HG03342 (cell line): ENCODE measurements around the gene AKT1.

Experiments
- ATAC-seq: cut with Tn5 transposase; IDR thresholded peaks from one replicate; pipeline ENCODE4 v1.9.1; 2021; ENCODE audit warnings: mild to moderate bottlenecking, moderate library complexity; ENCODE audit not compliant: unreplicated experiment

Gene AKT1

DNA sequence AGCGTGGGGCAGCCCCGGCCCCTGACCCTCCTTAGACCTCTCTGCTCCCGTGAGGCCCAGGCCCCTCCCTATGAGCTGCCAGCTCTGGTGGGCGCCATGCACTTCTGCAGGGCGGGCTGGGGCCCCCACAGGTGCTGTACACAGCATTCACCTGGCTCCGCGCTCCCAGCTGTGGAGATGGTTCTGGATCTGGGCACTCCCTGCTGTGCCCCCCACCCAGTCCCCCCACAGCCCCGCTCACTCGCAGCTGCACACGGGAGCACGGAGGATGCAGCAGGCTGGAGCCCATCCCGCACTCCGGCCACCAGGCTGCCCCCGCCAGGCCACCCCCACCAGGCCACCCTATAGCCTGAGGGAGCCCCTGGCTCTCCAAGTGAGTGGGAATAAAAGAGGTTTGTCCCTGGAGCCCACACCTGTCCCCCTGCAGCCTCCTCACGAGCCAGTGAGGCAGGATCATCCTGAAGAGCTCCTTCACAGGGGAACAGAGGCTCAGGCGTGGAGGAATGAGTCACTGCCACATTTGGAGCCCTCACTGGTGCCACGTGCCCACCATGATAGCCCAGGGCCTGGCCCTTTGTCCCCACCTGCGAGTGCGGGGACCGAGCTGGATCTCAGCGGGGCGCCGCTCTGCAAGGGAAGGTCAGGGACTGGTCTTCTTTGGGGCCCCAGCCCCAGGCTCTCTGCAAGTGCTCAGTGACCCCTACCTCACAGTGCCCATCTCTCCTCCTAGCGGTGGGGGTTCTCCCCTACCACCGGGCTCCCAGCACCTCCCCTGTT is 69.6 kb downstream of the AKT1 start:
- ATAC-seq, result no peak

DNA sequence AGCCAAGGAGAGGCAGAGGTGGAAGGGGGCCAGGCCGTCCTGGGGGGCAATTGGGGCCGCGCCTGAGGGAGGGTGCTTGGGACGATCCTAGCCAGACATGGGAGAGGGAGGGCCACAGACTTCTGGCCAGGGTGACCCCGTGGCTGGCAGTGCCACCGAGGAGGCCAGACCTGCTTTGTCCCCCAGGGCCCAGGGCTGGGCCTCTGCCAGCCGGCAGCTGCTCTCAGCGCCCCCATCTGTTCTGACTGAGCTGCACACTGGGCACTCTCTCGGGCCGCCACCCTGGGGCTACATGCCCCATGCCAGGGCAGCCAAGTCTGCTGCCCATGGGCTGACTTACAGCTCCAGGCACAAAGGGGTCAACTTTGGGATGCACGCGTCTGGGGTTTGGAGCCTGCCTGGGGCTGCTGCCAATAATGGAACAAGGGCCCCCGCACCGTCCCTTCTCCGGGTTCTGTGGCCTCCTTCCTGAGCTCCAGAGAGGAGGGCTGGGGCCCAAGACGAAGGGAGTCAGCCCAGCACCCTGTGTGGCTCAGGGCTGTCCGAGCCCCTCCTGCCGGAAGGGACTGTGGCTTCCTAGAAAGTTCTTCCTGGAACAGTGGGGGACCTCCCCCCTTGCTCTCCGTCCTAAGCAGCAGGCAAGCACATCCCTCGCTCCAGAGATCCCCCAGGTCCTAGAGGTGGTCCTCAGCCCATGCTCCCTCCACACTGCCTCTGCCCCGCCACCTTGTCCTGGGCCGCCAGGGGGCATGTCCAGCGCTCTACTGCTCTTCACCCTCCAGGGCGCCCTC is 70.4 kb downstream of the AKT1 start:
- no peak for ATAC-seq

DNA sequence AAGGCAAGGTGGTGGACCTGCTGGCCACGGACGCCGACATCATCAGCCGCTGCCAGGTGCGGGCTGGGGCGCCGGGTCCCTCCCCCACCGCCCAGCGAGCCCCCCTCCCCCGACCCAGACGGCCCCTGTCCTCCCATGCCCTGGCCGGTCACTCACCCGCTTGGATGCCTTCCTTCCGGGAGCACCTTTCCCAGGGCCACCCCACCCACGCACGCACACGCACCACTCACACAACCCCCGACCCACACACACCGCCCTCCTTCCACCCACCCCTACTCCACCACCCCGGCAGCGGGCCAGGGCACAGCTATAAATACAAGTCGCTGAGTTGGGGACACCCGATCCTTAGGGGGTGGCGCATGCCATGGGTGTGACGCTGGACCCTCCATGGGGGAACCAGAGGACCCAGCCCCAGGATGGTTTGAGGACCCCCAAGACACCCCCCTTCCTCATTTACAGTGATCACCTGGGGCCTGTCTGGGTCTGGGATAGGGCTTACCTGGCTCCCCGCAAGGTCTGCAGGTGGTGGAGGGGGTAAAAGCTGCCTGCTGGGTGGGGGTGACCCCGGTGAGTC is 71.1 kb downstream of the AKT1 start:
- no peak for ATAC-seq

DNA sequence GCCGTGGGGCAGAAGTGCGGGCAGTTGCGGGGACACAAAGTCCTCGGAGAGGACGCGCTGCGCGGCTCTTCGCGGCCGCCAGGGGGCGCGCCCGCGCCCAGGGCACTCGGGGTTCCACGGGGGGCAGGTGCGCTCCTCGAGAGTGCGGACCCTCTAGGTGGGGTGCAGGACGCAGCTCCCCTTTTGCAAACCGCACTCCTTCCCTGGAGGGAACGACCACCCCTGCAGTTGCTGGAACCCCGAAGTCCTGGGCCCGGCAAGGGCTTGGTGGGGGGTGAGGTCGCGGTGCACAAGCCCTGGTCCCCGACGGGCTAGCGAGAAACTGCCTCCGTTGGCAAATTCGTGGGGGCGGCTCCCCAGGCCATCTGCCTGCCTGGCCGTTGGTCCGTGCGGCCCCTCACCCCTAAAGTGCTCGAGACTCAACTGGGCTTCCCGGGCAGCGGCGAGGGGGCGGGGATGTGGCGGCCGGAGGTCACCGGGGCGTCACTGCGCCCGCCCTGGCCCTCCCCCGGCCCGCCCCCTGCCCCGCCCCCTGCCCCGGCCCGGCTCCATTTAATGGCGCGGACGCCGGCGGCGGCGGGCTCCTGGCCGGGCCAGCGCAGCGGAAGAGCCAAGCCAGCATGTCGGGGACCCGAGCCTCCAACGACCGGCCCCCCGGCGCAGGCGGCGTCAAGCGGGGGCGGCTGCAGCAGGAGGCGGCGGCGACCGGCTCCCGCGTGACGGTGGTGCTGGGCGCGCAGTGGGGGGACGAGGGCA is 71.7 kb downstream of the AKT1 start, which contains the start of gene ADSS1:
ADSS1 (plus strand) TSS at position 579 of the 756 bp plus-strand sequence; CDS start at position 621, 42 bp downstream.
- ATAC-seq, result no peak

DNA sequence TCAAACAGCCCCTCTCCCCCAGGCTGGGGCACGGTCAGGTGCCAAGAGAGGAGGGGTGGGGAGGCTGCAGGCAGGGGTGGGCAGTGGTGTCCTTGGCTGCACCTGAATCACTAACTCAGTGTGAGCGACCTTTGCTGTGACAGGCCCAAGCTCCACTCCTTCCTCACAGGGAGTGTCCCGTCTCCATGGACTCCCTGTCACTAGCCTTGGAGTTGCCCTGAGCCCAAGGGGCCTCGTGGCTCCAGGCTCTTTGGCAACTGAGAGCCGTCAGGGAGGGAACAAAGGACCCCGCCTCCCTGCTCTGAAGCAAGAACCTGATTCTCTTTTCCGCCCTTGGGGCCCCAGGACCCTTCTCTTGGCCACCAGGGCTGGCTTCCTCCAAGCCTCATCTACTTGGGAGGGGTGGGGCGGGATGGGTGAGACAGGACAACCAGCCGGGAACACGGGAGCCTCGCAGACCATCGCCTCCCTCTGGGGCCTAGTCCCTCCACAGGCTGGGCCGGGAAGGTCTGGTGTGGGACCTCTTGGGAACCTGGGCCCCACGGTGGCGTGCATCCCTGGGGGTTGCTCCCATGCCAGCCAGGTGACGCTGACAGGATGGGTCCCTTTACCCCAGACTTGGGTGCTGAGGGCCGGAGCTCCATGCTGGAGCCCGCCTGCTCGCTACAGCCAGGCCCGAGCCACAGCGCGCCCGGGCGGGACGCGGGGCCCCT is 72.5 kb downstream of the AKT1 start:
- ATAC-seq, result no peak

DNA sequence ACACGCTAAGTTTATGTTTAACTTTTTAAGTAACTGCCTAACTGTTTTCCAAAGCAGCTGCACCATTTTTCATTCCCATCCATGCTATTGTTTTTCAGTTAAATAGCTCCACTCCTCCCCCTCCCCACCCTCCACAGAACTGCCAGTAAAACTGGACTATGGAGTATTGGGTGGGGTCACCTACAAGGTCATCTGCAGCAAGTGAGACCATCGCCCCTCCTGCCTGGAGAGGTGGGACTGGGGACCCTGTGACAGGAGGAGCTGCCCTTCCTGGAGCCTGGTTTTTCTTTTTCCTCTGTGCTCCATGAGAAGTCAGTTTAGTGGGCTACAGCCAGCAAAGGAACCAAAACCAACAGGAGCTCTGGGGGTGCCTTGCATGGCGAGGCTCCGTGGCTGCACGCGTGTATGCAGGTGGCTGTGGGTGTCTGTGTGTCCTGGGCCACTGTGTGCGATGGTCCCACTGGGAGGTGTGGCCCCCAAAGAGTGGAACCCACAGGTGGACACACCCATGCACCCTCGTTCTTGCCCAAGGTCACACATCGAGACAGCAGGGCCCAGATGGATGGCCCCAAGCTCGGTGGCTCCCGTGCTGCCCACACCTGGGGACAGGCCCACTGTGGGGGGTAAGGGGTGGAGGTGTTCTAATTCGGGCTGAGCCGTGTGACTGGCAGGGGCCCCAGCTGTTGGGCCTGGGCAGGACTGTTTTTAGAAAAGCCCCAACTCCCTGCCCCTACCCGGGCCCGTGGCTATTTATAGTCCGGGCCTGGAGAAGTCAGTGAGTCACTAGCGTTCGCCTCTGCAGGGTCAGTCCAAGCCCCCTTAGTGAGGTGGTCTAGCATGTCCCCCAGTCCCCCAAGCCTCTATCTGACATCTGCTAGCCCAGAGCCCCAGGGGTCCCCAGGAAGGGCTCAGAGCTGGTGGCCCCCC is 73.8 kb downstream of the AKT1 start:
- no peak for ATAC-seq
